ENCODE results near the gene ARL6IP4. TPM values are rescaled to one million over a fixed set of nuclear protein-coding genes. Genes with fewer than 3 reads are reported as not detected.

ARL6IP4 gene
- total and polyA plus RNA-seq, 7 donors, result 113 to 193 (median 130) TPM

DNA sequence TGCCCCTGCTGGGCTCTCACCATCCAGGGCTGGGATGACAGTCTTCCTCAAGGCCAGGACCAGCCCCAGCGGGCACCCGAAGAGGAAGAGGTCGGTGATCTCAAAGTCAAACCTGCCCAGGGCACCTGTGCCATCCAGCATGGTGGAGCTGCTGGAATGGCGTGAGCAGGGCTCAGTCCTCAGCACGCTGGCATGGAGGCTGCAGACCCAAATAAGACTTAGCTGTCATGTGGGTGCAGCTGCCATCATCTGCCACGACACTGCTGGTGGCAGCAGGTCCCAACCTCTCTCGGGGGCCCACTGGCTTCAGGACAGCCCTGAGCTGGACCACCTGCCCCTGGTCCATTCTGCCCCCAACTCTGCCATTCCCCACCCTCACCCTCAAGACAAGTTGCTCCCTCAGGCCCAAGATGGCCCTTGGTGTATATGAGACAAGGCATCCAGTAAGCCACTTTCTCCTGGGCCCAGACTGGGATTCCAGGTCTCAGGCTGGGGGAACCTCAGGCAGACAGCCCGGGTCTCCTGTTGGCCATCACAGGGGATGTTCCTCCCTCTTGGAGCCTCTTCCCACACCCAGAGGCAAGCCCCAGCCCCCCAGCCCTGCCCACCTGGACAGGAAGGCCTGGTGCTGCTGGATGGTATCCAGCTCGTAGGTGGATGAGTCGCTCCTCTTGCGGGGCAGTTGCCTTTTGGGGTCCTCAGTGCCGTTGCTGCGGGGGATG, 14.5 kb downstream of the ARL6IP4 start:
- 59 to 70% (median 66%) methylated on average over 13 of the region's 13 CpGs for WGBS, 3 donors
- Histone ChIP-seq H3K36me3 (ENCODE audit: insufficient read depth in 1 of 2, low read depth in 1 of 2) (no peaks in the 10 kb centered on the region), H3K9me3 (no peaks in the 10 kb centered on the region), H3K27ac (no peak overlapping the region), H3K4me1 (peaks cover 42% of the 10 kb centered on the region), H3K4me3 (no peak overlapping the region), H3K27me3 (ENCODE audit: insufficient read depth in 3 of 3, low read length in 2 of 3) (no peaks in the 10 kb centered on the region)
- ATAC-seq (no peak), DNase-seq (no peak)
- intact Hi-C loops (cut with DNase I), result no loop called here
- TF ChIP-seq, protein P1, sequence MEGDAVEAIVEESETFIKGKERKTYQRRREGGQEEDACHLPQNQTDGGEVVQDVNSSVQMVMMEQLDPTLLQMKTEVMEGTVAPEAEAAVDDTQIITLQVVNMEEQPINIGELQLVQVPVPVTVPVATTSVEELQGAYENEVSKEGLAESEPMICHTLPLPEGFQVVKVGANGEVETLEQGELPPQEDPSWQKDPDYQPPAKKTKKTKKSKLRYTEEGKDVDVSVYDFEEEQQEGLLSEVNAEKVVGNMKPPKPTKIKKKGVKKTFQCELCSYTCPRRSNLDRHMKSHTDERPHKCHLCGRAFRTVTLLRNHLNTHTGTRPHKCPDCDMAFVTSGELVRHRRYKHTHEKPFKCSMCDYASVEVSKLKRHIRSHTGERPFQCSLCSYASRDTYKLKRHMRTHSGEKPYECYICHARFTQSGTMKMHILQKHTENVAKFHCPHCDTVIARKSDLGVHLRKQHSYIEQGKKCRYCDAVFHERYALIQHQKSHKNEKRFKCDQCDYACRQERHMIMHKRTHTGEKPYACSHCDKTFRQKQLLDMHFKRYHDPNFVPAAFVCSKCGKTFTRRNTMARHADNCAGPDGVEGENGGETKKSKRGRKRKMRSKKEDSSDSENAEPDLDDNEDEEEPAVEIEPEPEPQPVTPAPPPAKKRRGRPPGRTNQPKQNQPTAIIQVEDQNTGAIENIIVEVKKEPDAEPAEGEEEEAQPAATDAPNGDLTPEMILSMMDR (IDR thresholded peaks at IDR 0.05), result no peak

DNA sequence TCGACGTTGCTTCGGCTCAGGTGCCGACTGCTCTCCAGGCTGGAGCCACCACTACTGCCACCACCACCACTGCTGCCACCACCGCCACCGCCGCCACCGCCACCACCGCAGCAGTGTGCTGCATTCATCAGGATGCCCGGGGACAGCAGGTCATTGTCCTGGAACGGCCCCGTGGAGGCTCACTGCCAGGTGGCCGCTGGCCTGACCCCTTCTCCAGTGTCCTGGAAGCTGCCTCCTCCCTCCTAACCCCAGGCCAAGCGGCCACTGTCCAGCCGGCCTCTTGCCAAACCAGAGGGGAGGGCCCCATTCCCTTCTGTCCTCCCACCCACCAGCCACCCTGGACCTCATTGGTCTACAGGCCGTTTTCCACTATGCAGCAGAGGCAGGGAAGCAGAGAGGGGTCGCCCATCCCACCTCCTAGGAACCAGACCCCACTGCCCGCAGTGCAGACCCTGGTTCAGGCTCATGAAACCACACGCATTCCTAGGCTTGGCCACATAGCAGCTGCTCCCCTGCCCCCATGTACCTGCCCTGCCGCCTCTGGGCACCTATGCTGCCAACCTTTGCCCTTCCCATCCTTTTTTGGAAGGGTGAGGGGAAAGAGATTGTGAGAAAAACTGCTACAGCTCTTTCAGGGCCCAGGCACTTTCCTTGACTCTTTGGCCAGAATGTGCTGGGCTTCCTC, 15.2 kb downstream of the ARL6IP4 start:
- H3K36me3 ChIP-seq (ENCODE audit: insufficient read depth in 1 of 2, low read depth in 1 of 2), result peaks cover 0 to 2% of the 10 kb centered on the region in 2 donors

DNA sequence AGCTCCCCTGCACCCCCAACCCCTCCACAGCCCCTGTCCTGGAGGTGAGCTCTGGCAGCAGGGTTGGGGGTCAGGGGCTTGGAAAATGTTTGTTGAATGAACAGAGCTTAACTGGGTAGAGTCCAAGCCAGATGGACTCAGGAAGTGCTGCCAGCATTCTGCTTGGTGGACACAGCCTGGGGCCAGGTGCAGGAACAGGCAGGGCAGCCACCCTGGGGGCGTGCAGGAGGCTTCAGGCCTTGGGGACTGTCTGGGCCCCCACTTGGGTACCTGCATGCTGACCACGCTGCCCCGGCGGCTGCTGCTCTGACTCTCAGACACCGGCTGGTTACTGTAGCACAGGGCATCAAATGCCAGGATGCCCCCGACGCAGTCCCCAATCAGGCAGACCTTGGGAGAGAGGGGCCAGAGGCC, 15.7 kb downstream of the ARL6IP4 start:
- peaks cover 42% of the 10 kb centered on the region for H3K4me1 ChIP-seq
- intact Hi-C loops (cut with DNase I), result no loop called here
- DNase-seq, result peak in 1 of 2 donors; percentile 52

More for the DNA sequence above, 15.2 kb downstream of the ARL6IP4 start:
- TF ChIP-seq, protein P1 (IDR thresholded peaks at IDR 0.05), result no peak
- peaks cover 42% of the 10 kb centered on the region for H3K4me1 ChIP-seq
- 16 to 28% (median 17%) methylated on average over 18 to 20 of the region's 20 CpGs for WGBS, 3 donors
- no peak overlapping the region for H3K4me3 ChIP-seq
- no peaks in the 10 kb centered on the region for H3K9me3 ChIP-seq
- H3K27ac ChIP-seq, result peak overlapping the region; percentile 30
- no peaks in the 10 kb centered on the region for H3K27me3 ChIP-seq (ENCODE audit: insufficient read depth in 3 of 3, low read length in 2 of 3)
- DNase-seq (peak; percentile 78 to 92), ATAC-seq (peak; percentile 74 to 87 (median 82))
- intact Hi-C loops (cut with DNase I), result no loop called here

DNA sequence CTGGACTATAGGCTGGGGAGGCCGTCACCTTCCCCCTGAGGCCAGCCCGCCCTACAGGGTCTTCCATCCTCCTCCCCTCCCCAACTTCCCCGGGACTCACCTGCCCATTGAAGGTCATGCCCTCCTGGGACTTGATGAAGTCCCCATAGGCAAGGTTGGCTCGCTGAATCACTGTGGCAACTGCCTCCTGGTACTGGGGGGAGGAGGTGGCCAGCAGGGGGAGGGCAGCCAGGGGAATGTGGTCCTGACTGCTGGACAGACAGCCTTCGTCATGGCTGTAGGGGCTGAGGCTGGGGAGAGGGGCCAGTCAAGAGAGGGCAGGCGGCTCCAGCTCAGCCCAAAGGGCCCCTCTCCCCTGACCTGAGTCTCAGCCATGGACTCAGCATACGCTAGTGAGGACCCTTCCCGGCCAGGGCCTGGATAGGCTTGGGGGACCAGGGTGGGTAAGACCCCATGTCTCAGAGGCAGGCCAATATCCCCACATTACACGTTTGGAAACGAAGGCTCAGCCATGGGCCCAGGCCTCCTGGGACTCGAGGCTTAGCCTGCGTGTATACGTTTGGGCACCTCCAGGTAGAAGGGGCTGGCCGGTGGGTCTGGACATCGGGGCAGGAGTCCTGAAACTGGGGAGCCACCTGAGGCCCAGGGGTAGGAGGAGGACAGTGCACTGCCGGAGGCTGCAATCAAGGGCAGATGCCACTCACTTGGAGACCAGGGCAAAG, 16.3 kb downstream of the ARL6IP4 start:
- peaks cover 42% of the 10 kb centered on the region for H3K4me1 ChIP-seq
- H3K4me3 ChIP-seq, result no peak overlapping the region
- intact Hi-C loops (cut with DNase I), result no loop called here
- no peaks in the 10 kb centered on the region for H3K9me3 ChIP-seq
- no peaks in the 10 kb centered on the region for H3K27me3 ChIP-seq (ENCODE audit: insufficient read depth in 3 of 3, low read length in 2 of 3)
- peak in 1 of 2 donors; percentile 49 for DNase-seq
- TF ChIP-seq, protein P1 (IDR thresholded peaks at IDR 0.05), result no peak
- 85 to 93% (median 90%) methylated on average over 16 of the region's 16 CpGs for WGBS, 3 donors
- ATAC-seq, result no peak
- no peak overlapping the region for H3K27ac ChIP-seq
- H3K36me3 ChIP-seq (ENCODE audit: insufficient read depth in 1 of 2, low read depth in 1 of 2), result peaks cover 0 to 6% of the 10 kb centered on the region in 2 donors

More for the DNA sequence above, 15.7 kb downstream of the ARL6IP4 start:
- peak overlapping the region; percentile 30 for H3K27ac ChIP-seq
- WGBS, 3 donors, result 42 to 76% (median 55%) methylated on average over 7 of the region's 7 CpGs
- ATAC-seq, result peak in 3 of 4 donors; percentile 15 to 37 (median 22)
- H3K9me3 ChIP-seq, result no peaks in the 10 kb centered on the region
- H3K27me3 ChIP-seq (ENCODE audit: insufficient read depth in 3 of 3, low read length in 2 of 3), result no peaks in the 10 kb centered on the region
- no peak overlapping the region for H3K4me3 ChIP-seq
- peaks cover 0 to 6% of the 10 kb centered on the region in 2 donors for H3K36me3 ChIP-seq (ENCODE audit: insufficient read depth in 1 of 2, low read depth in 1 of 2)
- TF ChIP-seq, protein P1 (IDR thresholded peaks at IDR 0.05), result no peak

Data from psoas muscle (tissue), 8 donors.